ENCODE results near the gene AKT3.
"Not testable (repeated sequence)": the region's sequence is repeated elsewhere in the genome, so short reads cannot be mapped to it uniquely, and the experiment has no call there.

Gene AKT3

DNA sequence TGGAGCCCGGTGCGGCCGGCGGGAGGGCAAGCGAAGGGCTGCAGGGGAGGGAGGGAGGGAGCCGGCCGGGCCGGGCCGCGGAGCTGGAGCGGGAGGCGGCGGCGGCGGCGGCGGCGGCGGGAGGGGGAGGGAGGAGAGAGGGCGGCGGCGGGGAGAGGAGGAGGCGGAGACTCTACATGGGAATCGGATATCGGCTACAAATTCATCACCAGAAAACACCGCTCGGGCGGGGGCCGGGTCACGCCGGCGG, at the start of gene AKT3:
Gene AKT3, minus strand, starts transcription at position 42 of the 250 bp plus-strand sequence. CDS start 7,073 bp downstream, outside the sequence.
- peak; percentile 80 for DNase-seq

DNA sequence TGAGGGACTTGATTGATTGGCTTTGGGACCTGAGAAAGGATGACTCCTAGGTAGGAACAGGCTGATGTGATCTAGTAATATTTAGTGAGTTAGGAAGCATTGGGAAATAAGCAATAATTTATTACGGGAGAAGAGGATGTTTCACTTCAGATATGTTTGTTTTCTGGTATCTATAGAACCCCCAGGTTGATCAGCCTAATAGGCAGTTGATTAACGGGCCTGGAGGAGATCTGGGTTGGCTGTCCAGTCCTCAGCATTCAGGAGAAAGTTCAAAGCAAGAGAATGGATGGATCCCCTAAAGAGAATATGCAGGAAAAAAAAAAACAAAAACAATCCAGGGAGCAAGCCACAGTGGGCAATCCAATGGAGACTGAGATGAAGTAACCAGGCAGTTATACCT, 48.2 kb upstream of the AKT3 start:
- no peak for DNase-seq

DNA sequence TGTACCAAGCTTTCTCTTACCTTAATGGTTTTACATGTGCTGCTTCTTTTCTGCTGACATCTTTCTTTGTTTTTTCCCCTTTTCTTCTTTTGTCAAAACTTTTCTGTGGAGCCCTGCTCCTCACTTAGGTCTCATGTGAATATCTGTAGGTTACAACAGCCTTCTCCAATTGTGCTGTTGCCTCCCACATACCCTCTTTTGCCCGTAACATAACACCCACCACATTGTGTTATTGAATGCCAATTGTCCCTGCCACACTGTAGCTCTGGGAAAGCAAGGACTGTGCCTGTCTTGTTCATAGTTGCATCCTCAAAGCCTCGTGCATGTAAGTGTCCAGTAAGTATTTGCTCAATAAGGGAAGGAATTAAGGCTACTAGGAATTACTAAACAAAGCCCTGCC, 46.3 kb upstream of the AKT3 start:
- no peak for DNase-seq

DNA sequence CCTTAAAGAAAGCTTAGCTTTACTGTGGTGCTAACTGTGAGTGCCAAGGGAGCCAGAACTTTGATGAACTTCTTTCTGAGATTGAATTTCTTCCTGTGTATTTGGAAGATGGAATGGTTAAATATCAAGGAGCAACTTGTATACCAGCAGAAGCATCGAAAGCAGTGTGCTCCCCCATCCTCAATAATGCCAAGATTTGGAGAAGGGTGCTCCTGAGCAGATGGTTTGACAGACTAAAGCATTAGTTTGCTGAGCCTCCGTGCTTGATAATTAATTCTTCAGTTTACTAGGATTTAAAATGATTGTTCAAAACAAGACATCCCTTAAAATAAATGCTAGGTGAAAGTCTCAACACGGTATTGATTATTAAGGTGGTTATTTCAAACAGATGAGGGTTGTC, 42.4 kb upstream of the AKT3 start:
- DNase-seq = no peak

DNA sequence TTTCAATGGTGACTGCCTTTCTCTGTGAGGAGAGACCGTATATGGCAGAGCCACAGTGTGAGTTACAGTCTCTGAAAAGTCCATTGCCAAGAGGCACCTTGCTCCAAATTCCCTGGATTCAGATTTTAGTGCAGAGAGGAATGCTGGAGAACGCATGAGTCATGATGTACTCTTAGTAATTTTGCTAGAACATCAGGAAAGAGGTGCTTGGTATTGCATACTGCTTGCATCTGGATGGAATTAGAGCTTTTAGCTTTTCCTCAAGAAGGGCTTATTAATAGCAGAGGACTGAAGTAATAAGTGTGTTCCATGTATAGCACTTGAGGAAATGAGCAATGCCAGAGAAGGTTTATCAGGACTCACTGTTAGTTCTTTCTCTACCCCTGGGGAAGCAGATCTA, 40.5 kb upstream of the AKT3 start:
- DNase-seq = no peak

DNA sequence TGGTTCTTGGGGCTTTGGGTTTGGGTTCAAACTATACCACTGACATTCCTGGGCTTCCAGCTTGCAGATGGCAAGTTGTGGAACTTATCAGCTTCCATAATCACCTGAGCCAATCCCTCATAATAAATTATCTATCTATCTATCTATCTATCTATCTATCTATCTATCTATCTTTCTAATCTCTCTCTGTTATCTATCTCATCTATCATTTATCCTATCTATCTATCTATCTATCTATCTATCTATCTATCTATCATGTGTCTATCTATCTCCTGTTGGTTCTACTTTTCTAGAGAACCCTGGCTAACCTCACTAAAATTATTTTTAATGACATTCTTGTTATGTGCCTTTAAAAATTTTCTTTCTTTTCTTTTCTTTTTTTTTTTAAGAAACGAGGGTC, 35.8 kb upstream of the AKT3 start:
- no peak for DNase-seq

DNA sequence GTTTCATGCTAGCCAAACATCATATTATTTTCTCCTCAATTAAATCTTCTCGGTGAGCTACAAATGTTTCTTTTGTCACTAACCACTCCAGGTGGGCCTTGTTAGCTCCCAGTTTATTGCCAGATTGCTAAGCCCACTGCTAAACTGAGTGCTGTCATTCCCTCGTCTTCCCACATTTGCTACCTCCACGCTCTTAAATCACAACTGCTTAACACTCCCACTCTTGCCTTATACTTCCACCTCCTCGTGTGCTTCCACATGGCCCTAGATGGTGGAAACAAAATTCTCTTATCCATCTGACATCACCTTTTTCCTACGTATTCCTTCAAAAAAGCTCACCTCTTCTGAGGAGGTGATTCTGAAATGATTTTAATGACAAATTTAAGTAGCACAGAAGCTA, 34.6 kb upstream of the AKT3 start:
- DNase-seq = no peak

DNA sequence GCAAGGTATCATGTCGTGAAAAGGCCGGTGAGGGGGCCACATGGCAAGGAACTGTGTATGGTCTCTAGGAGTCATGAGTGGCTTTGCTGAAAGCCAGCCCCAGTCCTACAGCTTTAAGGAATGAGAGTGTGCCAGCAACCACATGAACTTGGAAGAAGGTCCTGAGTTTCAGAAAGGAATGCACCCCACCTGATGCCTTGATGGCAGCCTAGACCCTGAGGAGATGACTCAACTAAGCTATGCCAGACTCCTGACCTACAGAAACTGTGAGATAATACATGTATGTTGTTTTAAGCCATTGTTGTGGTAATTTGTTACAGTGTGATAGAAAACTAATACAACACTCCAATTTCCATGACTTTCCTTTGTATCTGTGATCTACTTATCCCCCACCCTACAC, 33.5 kb upstream of the AKT3 start:
- DNase-seq = no peak

DNA sequence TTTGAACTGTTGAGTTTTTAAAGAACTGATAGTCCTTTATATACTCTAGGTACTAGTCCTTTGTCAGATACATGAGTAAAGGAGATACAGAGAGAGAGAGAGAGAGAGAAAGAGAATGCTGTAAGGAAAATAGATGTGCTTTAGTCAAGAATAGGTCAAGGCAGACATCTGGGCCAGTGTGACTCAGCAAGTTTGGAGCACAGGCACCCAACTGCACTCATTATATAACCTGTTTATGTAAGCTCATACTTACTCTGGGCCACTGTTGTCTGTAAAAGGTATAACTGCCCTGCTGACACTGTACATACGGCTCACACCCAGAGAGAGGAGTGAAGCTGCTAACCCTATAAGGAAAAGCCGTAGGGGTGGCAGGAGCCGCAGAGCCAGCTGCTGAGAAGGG, 32.2 kb upstream of the AKT3 start:
- no peak for DNase-seq

DNA sequence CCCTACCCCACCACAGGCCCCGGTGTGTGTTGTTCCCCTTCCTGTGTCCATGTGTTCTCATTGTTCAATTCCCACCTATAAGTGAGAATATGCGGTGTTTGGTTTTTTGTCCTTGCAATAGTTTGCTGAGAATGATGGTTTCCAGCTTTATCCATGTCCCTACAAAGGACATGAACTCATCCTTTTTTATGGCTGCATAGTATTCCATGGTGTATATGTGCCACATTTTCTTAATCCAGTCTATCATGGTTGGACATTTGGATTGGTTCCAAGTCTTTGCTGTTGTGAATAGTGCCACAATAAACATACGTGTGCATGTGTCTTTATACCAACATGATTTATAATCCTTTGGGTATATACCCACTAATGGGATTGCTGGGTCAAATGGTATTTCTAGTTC, 27.0 kb upstream of the AKT3 start:
- DNase-seq = not testable (repeated sequence)

DNA sequence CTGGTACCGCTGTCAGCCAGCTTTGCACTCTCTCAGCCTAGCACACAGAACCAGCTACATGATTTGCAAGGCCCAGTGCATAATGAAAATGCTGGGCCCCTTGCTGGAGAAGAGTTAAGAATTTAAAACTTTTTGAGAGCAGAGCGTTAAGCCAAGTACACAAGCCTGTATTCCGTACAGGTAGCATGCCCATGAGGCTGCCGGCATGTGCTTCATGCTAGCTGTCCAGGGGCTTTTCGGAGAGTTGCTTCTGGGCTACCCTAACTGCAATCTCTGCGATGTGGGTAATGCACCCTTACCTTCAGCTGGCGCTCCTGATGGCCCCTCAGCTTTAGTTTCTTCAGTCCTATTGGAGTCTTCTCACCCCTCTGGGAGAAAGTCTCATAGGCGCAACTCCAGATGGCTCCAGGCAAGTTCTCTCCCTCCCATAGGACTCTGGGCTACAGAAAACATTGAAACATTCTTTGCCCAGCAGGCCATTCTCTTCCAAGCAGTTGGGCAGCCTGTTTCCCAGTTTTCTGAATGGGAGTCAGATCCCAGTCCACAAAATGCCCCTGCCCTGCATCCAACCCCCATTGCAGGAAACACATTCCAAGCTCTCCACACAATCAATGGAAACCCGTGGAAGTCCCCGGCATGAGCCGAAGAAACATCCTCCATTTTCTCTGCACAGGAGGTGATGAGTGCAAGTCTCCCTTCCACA, 5.7 kb upstream of the AKT3 start:
- DNase-seq = no peak

DNA sequence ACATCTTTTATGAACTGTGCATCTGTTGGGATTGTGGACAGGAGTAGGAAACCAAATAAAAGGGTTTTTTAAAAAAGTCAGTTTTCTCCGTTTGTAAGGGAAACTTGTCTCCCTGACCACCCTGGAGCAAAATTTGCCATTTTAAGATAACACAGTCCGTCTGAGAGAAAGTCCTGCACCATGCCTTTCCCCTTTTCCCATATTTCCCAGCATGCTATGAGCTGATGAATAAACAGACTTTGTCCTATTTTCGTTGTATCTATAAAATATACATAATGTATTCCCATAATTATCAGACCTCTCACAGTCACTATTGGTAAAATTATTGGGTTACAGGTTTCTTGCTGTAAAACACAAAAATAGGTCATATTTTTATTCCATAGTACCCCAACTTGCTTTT, 1.7 kb upstream of the AKT3 start:
- DNase-seq = no peak

DNA sequence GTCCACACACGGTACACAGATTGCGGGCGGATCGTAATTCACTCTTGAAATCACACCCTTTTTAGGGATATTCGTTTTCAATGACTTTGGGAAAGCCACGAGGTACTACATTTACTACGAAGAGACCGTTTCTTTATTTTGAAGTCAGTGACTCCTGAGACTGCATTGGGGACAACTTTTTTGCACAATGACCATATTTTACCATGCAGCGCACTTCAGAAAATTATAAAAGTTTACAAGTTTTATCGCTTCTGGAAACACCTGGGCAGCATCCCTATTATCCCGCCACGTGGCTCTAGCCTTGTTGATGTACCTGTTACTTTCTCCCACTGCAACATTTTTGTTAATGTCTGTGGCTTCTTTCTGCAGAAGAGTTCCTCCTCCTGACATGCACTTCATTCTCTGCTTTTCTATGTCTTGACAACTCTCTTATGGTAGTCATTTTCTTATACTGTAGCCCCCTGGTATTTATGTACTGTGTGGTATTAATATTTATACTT, 1.3 kb upstream of the AKT3 start:
- no peak for DNase-seq

DNA sequence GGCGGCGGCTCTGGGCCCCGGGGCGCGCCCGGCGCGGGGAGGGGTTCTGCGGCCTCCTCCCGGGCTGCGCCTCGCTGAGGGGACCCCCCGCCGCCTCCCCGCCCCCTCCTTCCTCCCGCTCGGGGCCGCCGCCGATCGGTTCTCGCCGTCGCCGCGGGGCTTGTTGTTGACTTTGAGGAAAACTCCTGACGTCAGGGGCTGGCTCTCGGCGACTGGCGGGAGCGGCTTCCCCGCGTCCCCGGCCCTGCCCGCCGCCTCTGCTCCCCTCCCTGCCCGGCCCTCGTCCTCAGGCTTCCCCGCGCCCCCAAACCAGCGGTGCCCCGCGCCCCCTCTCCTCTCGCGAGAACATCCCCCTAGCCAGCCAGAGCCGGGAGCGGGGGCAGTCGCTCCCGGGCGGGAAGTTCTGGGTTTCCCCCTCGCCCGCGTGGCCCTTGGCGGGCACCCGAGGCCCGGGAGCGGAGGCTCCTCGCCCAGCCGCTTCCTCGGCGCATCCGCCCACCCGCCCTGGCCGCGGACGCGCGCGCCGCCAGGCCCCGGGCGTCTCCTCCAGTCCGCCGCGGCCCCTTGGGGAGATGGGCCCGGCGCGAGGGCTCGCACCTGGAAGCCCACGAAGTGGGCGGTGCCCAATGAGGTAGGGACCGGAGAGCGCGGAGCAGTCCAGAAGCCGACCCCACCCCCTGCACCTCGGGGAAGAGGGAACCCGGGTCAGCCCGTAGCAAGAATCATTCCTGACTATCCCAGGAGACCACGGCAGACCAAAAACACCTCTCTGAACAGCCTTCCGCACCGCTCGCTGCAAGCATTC, 611 bp upstream of the AKT3 start:
- peak; percentile 78 for DNase-seq

DNA sequence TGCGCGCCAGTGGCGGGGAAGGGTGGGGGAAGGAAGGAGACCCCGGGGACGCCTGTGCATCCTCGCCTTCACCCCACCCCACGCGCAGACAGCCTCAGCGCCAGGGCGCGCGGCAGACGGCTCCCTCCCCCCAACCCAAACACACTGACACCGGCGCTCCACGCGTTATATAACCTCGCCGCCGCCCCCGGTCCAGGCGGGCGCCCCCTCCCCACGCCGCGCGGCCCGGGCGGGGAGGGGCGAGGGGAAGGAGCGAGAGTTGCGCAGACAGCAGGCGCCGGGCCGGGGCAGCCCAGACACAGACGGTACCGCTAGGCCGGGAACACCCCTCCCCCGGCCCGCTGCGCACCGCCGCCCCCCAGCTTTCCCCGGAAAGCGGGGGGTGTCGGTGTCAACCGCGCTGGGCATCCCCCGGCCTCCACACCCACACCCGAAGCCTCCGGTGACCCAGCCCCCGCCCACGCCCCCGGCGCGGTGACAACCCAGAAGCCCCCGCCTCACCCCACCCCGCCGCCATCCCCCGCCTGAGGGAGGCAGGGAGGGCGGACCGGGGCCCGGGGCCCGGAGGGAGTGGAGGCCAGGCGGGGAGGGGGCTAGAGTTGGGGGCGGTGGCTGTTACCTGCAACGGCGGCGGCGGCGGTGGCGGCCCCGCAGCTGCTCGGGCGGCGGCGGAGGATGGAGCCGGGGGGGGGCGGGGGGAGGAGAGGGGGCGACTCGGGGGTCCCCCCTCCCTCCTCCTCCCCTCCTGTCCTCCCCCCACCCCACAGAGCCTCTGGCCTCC, 432 bp downstream of the AKT3 start:
- peak; percentile 46 for DNase-seq

DNA sequence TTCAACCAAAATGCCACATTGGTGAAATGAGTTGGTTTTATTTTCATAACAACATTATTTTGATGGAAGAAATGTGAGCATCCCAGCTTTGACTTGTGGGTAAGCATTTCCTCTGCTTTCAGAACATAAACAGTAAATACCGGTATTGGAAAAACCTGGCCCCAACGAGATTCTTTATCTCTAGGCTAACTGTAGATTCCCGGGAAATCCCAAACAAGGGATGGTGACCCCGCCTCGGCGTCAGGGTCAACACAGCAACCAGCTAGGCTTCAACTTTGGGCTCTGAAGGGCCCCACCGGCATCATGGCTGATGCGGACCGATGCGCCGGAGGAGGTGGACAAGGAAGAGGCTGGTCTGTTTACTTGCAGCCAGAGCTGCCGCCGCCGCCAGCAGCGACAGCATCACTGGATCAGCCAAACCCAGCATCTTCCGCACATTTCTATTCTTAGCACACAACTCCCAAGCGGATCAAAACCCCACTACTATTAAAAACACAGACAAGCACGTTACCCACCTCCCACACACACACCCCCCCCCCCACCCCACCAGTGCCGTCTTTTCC, 1.1 kb downstream of the AKT3 start:
- DNase-seq = peak; percentile 42

DNA sequence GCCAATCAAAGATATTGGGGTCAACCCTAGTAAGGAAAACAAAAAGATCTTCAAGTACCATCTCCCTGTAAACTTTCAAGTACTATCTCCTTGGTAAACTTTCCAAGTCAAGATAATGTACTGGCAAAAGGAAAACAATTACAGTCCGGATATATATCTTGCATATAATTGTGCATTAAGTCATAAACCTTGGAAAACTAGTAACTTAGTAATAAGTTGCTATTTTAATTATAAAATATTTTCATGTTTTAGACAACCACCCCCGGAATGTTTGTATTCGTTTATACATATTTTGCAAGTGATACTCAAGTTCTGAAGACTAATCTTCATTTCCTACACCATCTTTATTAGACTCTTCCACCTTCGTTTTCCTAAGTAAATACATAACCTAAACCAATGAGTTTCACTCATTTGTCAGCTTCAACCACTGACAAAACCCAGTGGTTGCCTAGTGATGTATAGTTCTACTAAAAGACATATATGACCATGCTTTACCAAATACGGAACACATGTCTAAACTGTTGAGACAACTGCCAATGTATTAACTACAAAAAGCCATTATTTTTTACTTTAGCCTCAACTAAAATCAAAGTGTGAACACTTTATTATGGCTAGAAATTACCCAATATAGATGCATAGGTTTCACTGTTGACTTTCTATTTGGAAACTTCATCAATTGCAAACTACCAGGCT, 1.7 kb downstream of the AKT3 start:
- DNase-seq = no peak

DNA sequence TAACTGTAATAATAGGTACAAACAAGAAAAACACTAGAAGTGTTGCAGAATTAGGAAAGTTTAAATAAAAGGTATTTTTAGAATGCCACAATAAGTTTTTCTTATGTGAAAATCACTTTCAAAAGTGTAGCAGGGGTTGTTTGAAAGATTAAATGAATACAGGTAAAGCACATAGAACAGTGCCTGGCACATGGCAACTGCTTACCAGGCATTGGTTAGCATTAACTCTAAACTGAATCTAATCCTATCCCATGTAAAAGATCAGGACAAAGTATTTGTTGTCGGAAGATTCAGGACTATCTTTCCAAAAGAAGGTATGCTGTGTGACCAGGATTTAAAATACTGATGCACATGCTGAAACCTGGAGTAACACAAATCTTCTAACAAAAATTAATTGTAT, 3.3 kb downstream of the AKT3 start:
- DNase-seq = no peak

DNA sequence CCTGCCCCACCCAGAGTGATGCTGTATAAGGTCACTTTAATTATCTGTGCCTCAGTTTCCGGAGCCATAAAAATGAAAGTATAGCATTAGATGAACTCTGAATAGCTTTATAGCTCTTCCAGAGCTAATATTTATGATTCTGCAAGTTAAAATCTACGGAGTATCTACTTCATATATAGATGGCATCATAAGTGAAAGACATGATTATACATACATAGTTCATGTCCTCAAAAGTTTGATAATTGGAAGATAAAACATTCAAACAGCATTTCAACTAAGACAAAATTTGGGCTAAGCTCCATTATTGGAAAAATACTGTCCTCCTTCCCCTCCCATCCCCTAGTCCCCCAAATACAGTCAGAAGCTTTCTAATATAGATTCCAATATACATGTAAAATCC, 4.2 kb downstream of the AKT3 start:
- DNase-seq = no peak

DNA sequence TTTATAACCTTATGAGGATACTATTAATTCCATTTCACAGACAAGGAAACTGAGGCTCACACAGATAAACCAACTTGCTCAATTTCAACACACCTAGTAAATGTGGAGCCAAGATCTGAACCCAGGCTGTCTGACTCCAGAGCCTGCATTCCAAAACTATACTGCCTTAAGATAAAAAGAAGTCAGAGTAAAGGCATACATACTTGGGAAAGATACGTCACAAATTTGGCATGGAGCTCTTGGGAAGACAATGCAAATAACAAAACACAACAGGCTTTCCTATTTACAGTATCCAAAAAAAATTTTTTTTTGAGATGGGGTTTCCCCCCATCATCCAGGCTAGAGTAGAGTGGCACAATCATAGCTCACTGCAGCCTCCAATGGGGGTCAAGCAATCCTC, 5.9 kb downstream of the AKT3 start:
- DNase-seq = no peak

DNA sequence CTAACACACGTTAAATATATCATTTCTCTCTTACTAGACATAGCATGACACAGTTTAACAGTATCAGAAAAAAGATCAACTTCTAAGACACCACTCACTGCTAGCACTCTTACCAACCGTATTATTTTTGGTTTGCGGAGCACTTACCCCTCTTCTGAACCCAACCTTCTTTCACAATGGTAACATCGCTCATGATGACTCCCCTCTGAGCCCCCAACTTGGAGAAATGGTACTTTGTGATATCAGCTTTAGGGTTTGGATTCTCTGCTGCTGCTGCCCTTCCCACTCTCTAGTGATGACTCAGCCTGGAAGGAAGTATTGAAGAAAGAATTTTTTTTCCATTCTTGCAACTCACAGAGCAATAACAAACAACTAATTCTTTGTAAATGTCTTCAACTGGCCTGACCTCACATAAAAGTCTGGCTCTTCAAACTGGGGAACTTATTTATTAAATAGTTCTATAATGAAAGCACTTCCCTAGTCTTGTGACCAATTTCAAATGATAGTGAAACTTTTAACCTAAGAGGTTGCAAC, 7.0 kb downstream of the AKT3 start:
- no peak for DNase-seq

DNA sequence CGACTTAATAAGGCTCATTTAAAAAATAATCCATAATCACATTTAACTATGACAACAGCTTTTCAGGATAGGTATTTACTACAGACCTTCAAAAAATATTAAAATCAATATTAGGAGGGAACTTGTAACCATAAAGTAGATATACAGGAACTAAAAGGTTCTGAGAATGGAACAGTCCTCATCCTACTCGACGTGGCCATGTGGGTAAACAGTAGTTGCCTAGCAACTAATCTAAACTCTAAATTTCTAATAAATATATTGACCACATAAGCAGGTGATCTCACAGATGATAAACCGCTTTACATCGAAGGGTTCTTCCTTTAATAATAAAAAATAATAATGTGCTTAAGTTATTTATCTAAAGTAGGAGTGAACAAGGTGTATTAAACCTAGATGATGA, 7.9 kb downstream of the AKT3 start:
- no peak for DNase-seq

DNA sequence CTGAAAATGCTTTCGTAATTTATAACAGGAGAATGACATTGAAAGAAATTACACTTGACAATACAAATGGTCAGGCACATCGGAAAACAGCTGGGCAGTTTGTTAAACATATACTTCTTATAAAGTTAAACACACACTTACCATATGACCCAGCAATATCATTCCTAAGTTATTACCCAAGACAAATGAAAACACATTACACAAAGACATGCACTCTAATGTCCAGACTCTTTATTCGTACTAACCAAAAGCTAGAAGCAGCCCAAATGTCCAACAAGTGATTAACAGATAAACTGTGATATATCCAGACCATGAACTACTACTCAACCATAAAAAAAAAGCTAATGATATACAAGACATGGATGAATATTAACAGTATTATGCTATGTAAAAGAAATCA, 8.5 kb downstream of the AKT3 start:
- DNase-seq = no peak

Data from stimulated activated CD4-positive, alpha-beta T cell treated with anti-CD3 and anti-CD28 coated beads, Interleukin-1b, Interleukin-23, amount 100 ng/mL, for 48 hours (primary cell).